GM12878 (cell line): Measurements from ENCODE around the gene ZNF507.

Source experiments
- CREB1 ChIP-seq: IDR thresholded peaks from 2 replicates; pipeline ENCODE4 v1.6.1; 2012; ENCODE audit warnings: low read depth, mild to moderate bottlenecking, inconsistent platforms
- CTCF ChIP-seq, 3 experiments: IDR thresholded peaks in 2 of 3; conservative IDR thresholded peaks in 1 of 3; 2 replicates each; pipeline ENCODE4 v1.5.1; 2011; ENCODE audit warnings: low read depth in 3 of 3, low read length in 3 of 3, mild to moderate bottlenecking in 3 of 3, control low read depth in 2 of 3, moderate library complexity in 2 of 3, inconsistent platforms in 1 of 3, mixed read lengths in 1 of 3; ENCODE audit not compliant: control insufficient read depth in 2 of 3, insufficient read depth in 1 of 3; ENCODE audit errors: extremely low read depth in 1 of 3
- EP300 ChIP-seq, 2 experiments: fragments of 150-350 bp in 1 of 2; IDR thresholded peaks; 2 replicates each; pipeline ENCODE4 v1.6.1; 2011 to 2012; ENCODE audit warnings: low read depth in 2 of 2, low read length in 2 of 2, borderline replicate concordance in 1 of 2, improper control_type of control experiment in 1 of 2, inconsistent platforms in 1 of 2; ENCODE audit not compliant: control insufficient read depth in 1 of 2
- POLR2AphosphoS2 ChIP-seq: IDR thresholded peaks from 2 replicates; pipeline ENCODE4 v1.6.1; 2011; ENCODE audit warnings: low read depth, mild to moderate bottlenecking, low read length, improper control_type of control experiment, moderate library complexity
- TF ChIP-seq, protein P1 (sequence below): IDR thresholded peaks from 2 replicates; pipeline ENCODE4 v1.6.1; 2012; ENCODE audit warnings: low read depth, low read length, improper control_type of control experiment
- TF ChIP-seq, protein P2 (sequence below): fragments of 450-650 bp; conservative IDR thresholded peaks from 2 replicates; pipeline ENCODE4 v1.6.1; 2017; ENCODE audit warnings: mild to moderate bottlenecking, moderate library complexity

DNA sequence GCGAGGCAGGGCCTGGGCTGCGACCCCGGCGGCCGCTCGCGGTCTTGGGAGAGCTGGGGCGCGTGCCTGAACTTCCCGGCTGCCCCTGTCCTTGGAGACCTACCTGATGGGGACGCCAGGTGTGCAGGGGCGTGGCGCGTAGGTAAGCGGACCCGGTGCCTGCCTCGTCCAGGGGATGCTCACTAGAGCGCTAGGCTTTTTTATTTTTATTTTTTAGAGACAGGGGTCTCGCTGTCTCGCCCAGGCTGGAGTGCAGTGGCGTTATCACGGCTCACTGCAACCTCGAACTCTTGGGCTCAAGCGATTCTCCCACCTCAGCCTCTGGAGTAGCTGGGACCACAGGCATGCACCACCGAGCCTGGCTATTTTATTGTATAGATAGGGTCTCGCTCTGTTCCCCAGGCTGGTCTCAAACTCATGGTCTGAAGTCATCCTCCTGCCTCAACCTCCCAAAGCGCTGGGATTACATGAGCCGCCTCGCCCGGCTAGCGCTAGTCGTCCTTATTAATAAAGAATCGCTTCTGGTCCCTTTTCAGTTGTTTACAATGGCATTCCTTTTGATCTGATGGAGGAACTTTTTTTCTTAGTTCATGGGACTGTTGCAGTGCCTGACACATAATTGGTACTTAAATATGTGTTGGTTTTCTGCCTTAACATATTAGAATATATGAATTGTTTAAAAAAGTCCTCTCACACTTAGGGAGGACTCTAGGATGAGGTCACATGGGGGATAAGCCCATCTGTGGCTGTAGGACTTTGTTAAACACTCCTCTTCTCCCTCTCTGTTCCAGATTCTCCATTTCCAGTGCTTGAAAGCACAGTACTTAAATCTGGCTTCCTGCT lies 61.0 kb downstream of the ZNF507 start:
- TF ChIP-seq, protein P1, sequence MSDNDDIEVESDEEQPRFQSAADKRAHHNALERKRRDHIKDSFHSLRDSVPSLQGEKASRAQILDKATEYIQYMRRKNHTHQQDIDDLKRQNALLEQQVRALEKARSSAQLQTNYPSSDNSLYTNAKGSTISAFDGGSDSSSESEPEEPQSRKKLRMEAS, result no peak
- TF ChIP-seq POLR2AphosphoS2 (no peak), EP300 (IDR thresholded peaks at IDR 0.05; ENCODE audit: borderline replicate concordance in 1 of 2, control insufficient read depth in 1 of 2, low read depth in 2 of 2, low read length in 2 of 2) (no peak), CREB1 (no peak), CTCF (IDR thresholded peaks at IDR 0.05 in 2 of 3, conservative IDR thresholded peaks at IDR 0.05 in 1 of 3; ENCODE audit: control insufficient read depth in 2 of 3, extremely low read depth in 1 of 3, insufficient read depth in 1 of 3, low read depth in 3 of 3, low read length in 3 of 3) (no peak)
- TF ChIP-seq, protein P2, sequence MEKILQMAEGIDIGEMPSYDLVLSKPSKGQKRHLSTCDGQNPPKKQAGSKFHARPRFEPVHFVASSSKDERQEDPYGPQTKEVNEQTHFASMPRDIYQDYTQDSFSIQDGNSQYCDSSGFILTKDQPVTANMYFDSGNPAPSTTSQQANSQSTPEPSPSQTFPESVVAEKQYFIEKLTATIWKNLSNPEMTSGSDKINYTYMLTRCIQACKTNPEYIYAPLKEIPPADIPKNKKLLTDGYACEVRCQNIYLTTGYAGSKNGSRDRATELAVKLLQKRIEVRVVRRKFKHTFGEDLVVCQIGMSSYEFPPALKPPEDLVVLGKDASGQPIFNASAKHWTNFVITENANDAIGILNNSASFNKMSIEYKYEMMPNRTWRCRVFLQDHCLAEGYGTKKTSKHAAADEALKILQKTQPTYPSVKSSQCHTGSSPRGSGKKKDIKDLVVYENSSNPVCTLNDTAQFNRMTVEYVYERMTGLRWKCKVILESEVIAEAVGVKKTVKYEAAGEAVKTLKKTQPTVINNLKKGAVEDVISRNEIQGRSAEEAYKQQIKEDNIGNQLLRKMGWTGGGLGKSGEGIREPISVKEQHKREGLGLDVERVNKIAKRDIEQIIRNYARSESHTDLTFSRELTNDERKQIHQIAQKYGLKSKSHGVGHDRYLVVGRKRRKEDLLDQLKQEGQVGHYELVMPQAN, result no peak
